IMR-90 (cell line): ENCODE results near the gene AXIN2.

Experiments
- CEBPB ChIP-seq: IDR thresholded peaks from 2 replicates; pipeline ENCODE4 v1.6.1; 2012; ENCODE audit warnings: low read depth, low read length, improper control_type of control experiment
- ELK1 ChIP-seq: fragments of 150-350 bp; IDR thresholded peaks from 2 replicates; pipeline ENCODE4 v1.6.1; 2016; ENCODE audit warnings: low read depth, mild to moderate bottlenecking, low read length, moderate library complexity, borderline replicate concordance
- FOS ChIP-seq: fragments of 150-350 bp; IDR thresholded peaks from 2 replicates; pipeline ENCODE4 v1.6.1; 2016; ENCODE audit warnings: low read depth, low read length
- MAFK ChIP-seq: IDR thresholded peaks from 2 replicates; pipeline ENCODE4 v1.6.1; 2012; ENCODE audit warnings: low read depth, low read length, improper control_type of control experiment
- MAZ ChIP-seq: IDR thresholded peaks from 2 replicates; pipeline ENCODE4 v1.6.1; 2012; ENCODE audit warnings: low read depth, mild to moderate bottlenecking, low read length, improper control_type of control experiment, moderate library complexity, borderline replicate concordance
- MXI1 ChIP-seq: IDR thresholded peaks from 2 replicates; pipeline ENCODE4 v1.6.1; 2012; ENCODE audit warnings: low read depth, mild to moderate bottlenecking, low read length, moderate library complexity, borderline replicate concordance
- POLR2A ChIP-seq: IDR thresholded peaks from 2 replicates; pipeline ENCODE4 v1.6.1; 2012; ENCODE audit warnings: mild to moderate bottlenecking, low read depth, low read length
- RAD21 ChIP-seq: IDR thresholded peaks from 2 replicates; pipeline ENCODE4 v1.6.1; 2012; ENCODE audit warnings: low read length, improper control_type of control experiment
- RCOR1 ChIP-seq: IDR thresholded peaks from 2 replicates; pipeline ENCODE4 v1.6.1; 2012; ENCODE audit warnings: mild to moderate bottlenecking, low read length, improper control_type of control experiment; ENCODE audit not compliant: insufficient replicate concordance
- RFX5 ChIP-seq: IDR thresholded peaks from 2 replicates; pipeline ENCODE4 v1.8.0; 2012; ENCODE audit warnings: low read depth, mild to moderate bottlenecking, low read length, moderate library complexity
- SMC3 ChIP-seq: fragments of 150-350 bp; IDR thresholded peaks from 2 replicates; pipeline ENCODE4 v1.6.1; 2016; ENCODE audit warnings: low read depth, mild to moderate bottlenecking, antibody characterized with exemption, low read length, moderate library complexity
- TF ChIP-seq, protein P1 (sequence below): conservative IDR thresholded peaks from 2 replicates; pipeline ENCODE4 v1.5.1; 2012; ENCODE audit warnings: mild to moderate bottlenecking, low read depth, low read length, improper control_type of control experiment
- TF ChIP-seq, protein P2 (sequence below): fragments of 150-350 bp; IDR thresholded peaks from 2 replicates; pipeline ENCODE4 v1.6.1; 2017; ENCODE audit warnings: mild to moderate bottlenecking, antibody characterized with exemption, low read length, low read depth

- no peak for TF ChIP-seq FOS
- TF ChIP-seq, protein P1, sequence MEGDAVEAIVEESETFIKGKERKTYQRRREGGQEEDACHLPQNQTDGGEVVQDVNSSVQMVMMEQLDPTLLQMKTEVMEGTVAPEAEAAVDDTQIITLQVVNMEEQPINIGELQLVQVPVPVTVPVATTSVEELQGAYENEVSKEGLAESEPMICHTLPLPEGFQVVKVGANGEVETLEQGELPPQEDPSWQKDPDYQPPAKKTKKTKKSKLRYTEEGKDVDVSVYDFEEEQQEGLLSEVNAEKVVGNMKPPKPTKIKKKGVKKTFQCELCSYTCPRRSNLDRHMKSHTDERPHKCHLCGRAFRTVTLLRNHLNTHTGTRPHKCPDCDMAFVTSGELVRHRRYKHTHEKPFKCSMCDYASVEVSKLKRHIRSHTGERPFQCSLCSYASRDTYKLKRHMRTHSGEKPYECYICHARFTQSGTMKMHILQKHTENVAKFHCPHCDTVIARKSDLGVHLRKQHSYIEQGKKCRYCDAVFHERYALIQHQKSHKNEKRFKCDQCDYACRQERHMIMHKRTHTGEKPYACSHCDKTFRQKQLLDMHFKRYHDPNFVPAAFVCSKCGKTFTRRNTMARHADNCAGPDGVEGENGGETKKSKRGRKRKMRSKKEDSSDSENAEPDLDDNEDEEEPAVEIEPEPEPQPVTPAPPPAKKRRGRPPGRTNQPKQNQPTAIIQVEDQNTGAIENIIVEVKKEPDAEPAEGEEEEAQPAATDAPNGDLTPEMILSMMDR, result no peak
- TF ChIP-seq, protein P2, sequence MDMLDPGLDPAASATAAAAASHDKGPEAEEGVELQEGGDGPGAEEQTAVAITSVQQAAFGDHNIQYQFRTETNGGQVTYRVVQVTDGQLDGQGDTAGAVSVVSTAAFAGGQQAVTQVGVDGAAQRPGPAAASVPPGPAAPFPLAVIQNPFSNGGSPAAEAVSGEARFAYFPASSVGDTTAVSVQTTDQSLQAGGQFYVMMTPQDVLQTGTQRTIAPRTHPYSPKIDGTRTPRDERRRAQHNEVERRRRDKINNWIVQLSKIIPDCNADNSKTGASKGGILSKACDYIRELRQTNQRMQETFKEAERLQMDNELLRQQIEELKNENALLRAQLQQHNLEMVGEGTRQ, result no peak
- no peak for TF ChIP-seq MAZ
- TF ChIP-seq RCOR1, result no peak
- TF ChIP-seq RAD21, result no peak
- TF ChIP-seq MAFK, result no peak
- no peak for TF ChIP-seq CEBPB
- TF ChIP-seq POLR2A, result no peak
- TF ChIP-seq ELK1, result no peak
- no peak for TF ChIP-seq SMC3
- TF ChIP-seq MXI1, result no peak
- TF ChIP-seq RFX5, result no peak
Measured at GRCh38 chr17:65523853-65524664, 37.4 kb downstream of the AXIN2 start.
